ENCODE results near the gene SPTBN2.

- TF ChIP-seq REST (IDR thresholded peaks at IDR 0.05; ENCODE audit: insufficient read depth in 1 of 2, low read depth in 2 of 2, low read length in 2 of 2) (no peak), POLR2AphosphoS5 (IDR thresholded peaks at IDR 0.05; ENCODE audit: low read depth, low read length) (no peak), SIN3A (IDR thresholded peaks at IDR 0.05; ENCODE audit: borderline replicate concordance, insufficient read depth, low read length) (no peak)
These were observed 39.8 kb upstream of the SPTBN2 start for GRCh38 chr11:66768818-66769217.
